Activated naive CD4-positive, alpha-beta T cell treated with anti-CD3 and anti-CD28 coated beads for 36 hours (primary cell): ENCODE results near the gene B4GALNT3. TPM values are rescaled to one million over a fixed set of nuclear protein-coding genes. Genes with fewer than 3 reads are reported as not detected.

ENCODE experiments used
- CTCF ChIA-PET: fragments of 350-600 bp; sonication (Branson Sonifier 250); formaldehyde crosslinking; loops from one replicate; lab custom pipeline; 2021; ENCODE audit warnings: antibody characterized with exemption; lab: Charles Lee
- DNase-seq: peaks from one replicate; pipeline ENCODE4 v3.0.0-alpha.2; 2020
- H3K27ac Mint-ChIP-seq: one replicate; pipeline ENCODE4 v1.8.0; 2021; ENCODE audit warnings: mild to moderate bottlenecking, mixed read lengths
- H3K27me3 Mint-ChIP-seq: one replicate; pipeline ENCODE4 v1.8.0; 2021; ENCODE audit warnings: low read depth, mixed read lengths
- H3K36me3 Mint-ChIP-seq: one replicate; pipeline ENCODE4 v1.8.0; 2021; ENCODE audit warnings: low read depth, mixed read lengths
- H3K4me1 Mint-ChIP-seq: one replicate; pipeline ENCODE4 v1.8.0; 2021; ENCODE audit warnings: low read depth, mixed read lengths
- H3K4me3 Mint-ChIP-seq: one replicate; pipeline ENCODE4 v1.8.0; 2021; ENCODE audit warnings: mild to moderate bottlenecking, moderate library complexity, mixed read lengths
- H3K9me3 Mint-ChIP-seq: one replicate; pipeline ENCODE4 v1.8.0; 2021; ENCODE audit warnings: mixed read lengths
- intact Hi-C: fragments of 100-400 bp; cut with micrococcal nuclease; formaldehyde crosslinking; loops from one replicate; pipeline ENCODE4 v1.15.1; 2023
- total RNA-seq, 2 experiments: library from RNA; stranded (reverse); gene quantifications; one replicate each; pipeline ENCODE4 v1.2.3, GENCODE V29; 2021

Gene B4GALNT3
- total RNA-seq, 2 experiments from 2014 or later, result 1.1 to 1.2 TPM

GRCh38 chr12:597926-598568 is 138.3 kb downstream of the B4GALNT3 start:
- Mint-ChIP-seq H3K27ac (no peak overlapping the region), H3K36me3 (no peaks in the 10 kb centered on the region), H3K4me3 (no peak overlapping the region), H3K27me3 (no peaks in the 10 kb centered on the region), H3K4me1 (no peaks in the 10 kb centered on the region), H3K9me3 (no peaks in the 10 kb centered on the region)
- CTCF ChIA-PET, result interaction anchor here (1.0 to 1.4 kb wide), 2 partner anchors 14 to 217 kb away, joined by 3 to 4 read pairs; no protein-coding TSS in a partner anchor
- intact Hi-C loops, result no loop called here
- no peak for DNase-seq

- no peak for DNase-seq
- CTCF ChIA-PET, result interaction anchor here (0.9 kb wide), 1 partner anchor 16 kb away, joined by 3 read pairs; no protein-coding TSS in a partner anchor
- intact Hi-C loops, result no loop called here
- no peaks in the 10 kb centered on the region for H3K36me3 Mint-ChIP-seq
- H3K27me3 Mint-ChIP-seq, result no peaks in the 10 kb centered on the region
- no peaks in the 10 kb centered on the region for H3K9me3 Mint-ChIP-seq
- H3K27ac Mint-ChIP-seq, result no peak overlapping the region
- H3K4me3 Mint-ChIP-seq, result no peak overlapping the region
- no peaks in the 10 kb centered on the region for H3K4me1 Mint-ChIP-seq
Measured at GRCh38 chr12:599756-600155, 140.0 kb downstream of the B4GALNT3 start.

GRCh38 chr12:601976-602699 is 142.4 kb downstream of the B4GALNT3 start:
- Mint-ChIP-seq H3K36me3 (no peaks in the 10 kb centered on the region), H3K27ac (no peak overlapping the region), H3K9me3 (no peaks in the 10 kb centered on the region), H3K4me3 (no peak overlapping the region), H3K4me1 (no peaks in the 10 kb centered on the region), H3K27me3 (no peaks in the 10 kb centered on the region)
- CTCF ChIA-PET, result interaction anchor here (1.1 kb wide), 1 partner anchor 10 kb away, joined by 3 read pairs; no protein-coding TSS in a partner anchor
- intact Hi-C loops, result no loop called here
- no peak for DNase-seq

- Mint-ChIP-seq H3K36me3 (no peaks in the 10 kb centered on the region), H3K4me3 (no peak overlapping the region), H3K4me1 (peaks cover 3% of the 10 kb centered on the region), H3K27ac (no peak overlapping the region), H3K27me3 (no peaks in the 10 kb centered on the region), H3K9me3 (no peaks in the 10 kb centered on the region)
- no peak for DNase-seq
- CTCF ChIA-PET, result interaction anchor here (0.6 to 1.1 kb wide), 3 partner anchors 10 to 214 kb away, joined by 3 to 4 read pairs (median 3); no protein-coding TSS in a partner anchor
- intact Hi-C loops, result no loop called here
Measured at GRCh38 chr12:602700-603068, 142.9 kb downstream of the B4GALNT3 start.

GRCh38 chr12:604956-605355 is 145.2 kb downstream of the B4GALNT3 start:
- H3K9me3 Mint-ChIP-seq, result no peaks in the 10 kb centered on the region
- peaks cover 12% of the 10 kb centered on the region for H3K4me1 Mint-ChIP-seq
- no peak overlapping the region for H3K27ac Mint-ChIP-seq
- H3K4me3 Mint-ChIP-seq, result no peak overlapping the region
- CTCF ChIA-PET, result interaction anchor here (0.8 to 1.3 kb wide), 5 partner anchors 8 to 146 kb away, joined by 3 to 4 read pairs (median 4); no protein-coding TSS in a partner anchor
- intact Hi-C loops, result no loop called here
- no peak for DNase-seq
- no peaks in the 10 kb centered on the region for H3K36me3 Mint-ChIP-seq
- no peaks in the 10 kb centered on the region for H3K27me3 Mint-ChIP-seq

GRCh38 chr12:607541-608001 is 147.8 kb downstream of the B4GALNT3 start:
- intact Hi-C loops, result no loop called here
- H3K9me3 Mint-ChIP-seq, result no peaks in the 10 kb centered on the region
- DNase-seq, result peak; percentile 28
- H3K27ac Mint-ChIP-seq, result no peak overlapping the region
- H3K4me1 Mint-ChIP-seq, result peaks cover 22% of the 10 kb centered on the region
- no peaks in the 10 kb centered on the region for H3K27me3 Mint-ChIP-seq
- H3K4me3 Mint-ChIP-seq, result no peak overlapping the region
- CTCF ChIA-PET, result interaction anchor here (0.6 to 1.1 kb wide), 3 partner anchors 11 to 207 kb away, joined by 3 to 4 read pairs (median 3); no protein-coding TSS in a partner anchor
- H3K36me3 Mint-ChIP-seq, result no peaks in the 10 kb centered on the region

- no peak for DNase-seq
- H3K27ac Mint-ChIP-seq, result no peak overlapping the region
- H3K4me3 Mint-ChIP-seq, result no peak overlapping the region
- intact Hi-C loops, result no loop called here
- CTCF ChIA-PET, result interaction anchor here (0.6 to 1.1 kb wide), 3 partner anchors 11 to 976 kb away, joined by 3 to 4 read pairs (median 3); no protein-coding TSS in a partner anchor
- H3K9me3 Mint-ChIP-seq, result no peaks in the 10 kb centered on the region
- H3K27me3 Mint-ChIP-seq, result no peaks in the 10 kb centered on the region
- H3K36me3 Mint-ChIP-seq, result no peaks in the 10 kb centered on the region
- peaks cover 22% of the 10 kb centered on the region for H3K4me1 Mint-ChIP-seq
Measured at GRCh38 chr12:608413-608812, 148.7 kb downstream of the B4GALNT3 start.

GRCh38 chr12:608921-609320 is 149.2 kb downstream of the B4GALNT3 start:
- Mint-ChIP-seq H3K4me1 (peaks cover 22% of the 10 kb centered on the region), H3K36me3 (no peaks in the 10 kb centered on the region), H3K4me3 (no peak overlapping the region), H3K27me3 (no peaks in the 10 kb centered on the region), H3K27ac (no peak overlapping the region), H3K9me3 (no peaks in the 10 kb centered on the region)
- no peak for DNase-seq
- CTCF ChIA-PET, result interaction anchor here (1.0 to 1.3 kb wide), 3 partner anchors 10 to 206 kb away, joined by 3 to 7 read pairs (median 4); no protein-coding TSS in a partner anchor
- intact Hi-C loops, result no loop called here

GRCh38 chr12:611721-612120 is 152.0 kb downstream of the B4GALNT3 start:
- Mint-ChIP-seq H3K36me3 (no peaks in the 10 kb centered on the region), H3K4me3 (no peak overlapping the region), H3K27ac (no peak overlapping the region), H3K4me1 (peaks cover 30% of the 10 kb centered on the region), H3K9me3 (no peaks in the 10 kb centered on the region), H3K27me3 (no peaks in the 10 kb centered on the region)
- intact Hi-C loops, result loop anchor here (2.0 kb wide), 2 partner anchors 35 to 57 kb away; no protein-coding TSS in a partner anchor
- CTCF ChIA-PET, result interaction anchor here (1.0 kb wide), 4 partner anchors 14 to 205 kb away, joined by 3 read pairs; no protein-coding TSS in a partner anchor
- no peak for DNase-seq

GRCh38 chr12:612293-612692 is 152.6 kb downstream of the B4GALNT3 start:
- intact Hi-C loops, result no loop called here
- Mint-ChIP-seq H3K36me3 (no peaks in the 10 kb centered on the region), H3K27ac (no peak overlapping the region), H3K4me1 (peaks cover 30% of the 10 kb centered on the region), H3K9me3 (no peaks in the 10 kb centered on the region), H3K27me3 (no peaks in the 10 kb centered on the region), H3K4me3 (no peak overlapping the region)
- no peak for DNase-seq
- CTCF ChIA-PET, result interaction anchor here (1.0 kb wide), 4 partner anchors 14 to 205 kb away, joined by 3 read pairs; no protein-coding TSS in a partner anchor

GRCh38 chr12:612886-613285 is 153.1 kb downstream of the B4GALNT3 start:
- H3K36me3 Mint-ChIP-seq, result no peaks in the 10 kb centered on the region
- DNase-seq, result no peak
- H3K27me3 Mint-ChIP-seq, result no peaks in the 10 kb centered on the region
- H3K9me3 Mint-ChIP-seq, result no peaks in the 10 kb centered on the region
- no peak overlapping the region for H3K27ac Mint-ChIP-seq
- no peak overlapping the region for H3K4me3 Mint-ChIP-seq
- CTCF ChIA-PET, result interaction anchor here (1.0 to 5.2 kb wide), 3 partner anchors 37 to 203 kb away, joined by 3 to 76 read pairs (median 10); no protein-coding TSS in a partner anchor
- peaks cover 25% of the 10 kb centered on the region for H3K4me1 Mint-ChIP-seq
- intact Hi-C loops, result no loop called here
